Testis (tissue), 3 donors: ENCODE data around the gene FSIP1. TPM values are rescaled to one million over a fixed set of nuclear protein-coding genes. Genes with fewer than 3 reads are reported as not detected.

Source experiments
- DNase-seq: peaks from one replicate; pipeline ENCODE4 v3.0.0-alpha.2; 2019
- H3K27ac ChIP-seq, 2 donors: fragments of 200-600 bp; sonication (generic); one replicate each; pipeline ENCODE4 v1.5.1; 2019
- H3K27me3 ChIP-seq: fragments of 200-600 bp; sonication (generic); one replicate; pipeline ENCODE4 v1.5.1; 2019
- H3K36me3 ChIP-seq: fragments of 200-600 bp; sonication (generic); one replicate; pipeline ENCODE4 v1.5.1; 2017; ENCODE audit warnings: low read depth; ENCODE audit errors: missing control alignments
- H3K4me1 ChIP-seq: fragments of 200-600 bp; sonication (generic); one replicate; pipeline ENCODE4 v1.5.1; 2019
- H3K4me3 ChIP-seq, 2 donors: fragments of 200-600 bp; sonication (generic); one replicate each; pipeline ENCODE4 v1.5.1; 2017 to 2019
- H3K9me3 ChIP-seq: fragments of 200-600 bp; sonication (generic); one replicate; pipeline ENCODE4 v1.5.1; 2017
- CTCF ChIP-seq, 3 experiments: fragments of 450-650 bp in 2 of 3; fragments of 200-600 bp in 1 of 3; sonication (generic) in 1 of 3; IDR thresholded peaks; one replicate each; pipeline ENCODE4 v1.5.1; 2016 to 2019; ENCODE audit warnings: antibody characterized with exemption in 3 of 3, mild to moderate bottlenecking in 2 of 3, moderate library complexity in 1 of 3
- POLR2A ChIP-seq: fragments of 450-650 bp; IDR thresholded peaks from one replicate; pipeline ENCODE4 v1.6.1; 2017; ENCODE audit warnings: antibody characterized with exemption, mild to moderate bottlenecking, moderate library complexity
- WGBS, 2 donors: methylation state at CpG; one replicate each; pipeline ENCODE4 v1.1.5; 2018; 5-methylcytosine and 5-hydroxymethylcytosine counted together
- intact Hi-C: fragments of 100-400 bp; cut with DNase I; formaldehyde crosslinking; loops from one replicate; pipeline ENCODE4 v1.15.1; 2023; ENCODE audit warnings: low total_unique reads
- polyA plus RNA-seq: library from polyadenylated mRNA; stranded (reverse); fragments of 350-450 nt; fragmentation: Illumina TruSeq; extraction: RNeasy Lipid Tissue Mini Kit (QIAGEN cat#74804); gene quantifications from one replicate; pipeline ENCODE4 v1.2.3, GENCODE V29; 2014; ENCODE audit warnings: low read depth, low replicate concordance; ENCODE audit not compliant: insufficient read depth
- total RNA-seq, 2 donors: library from RNA; depleted of rRNA; stranded (reverse); fragments of >200 nt; gene quantifications; one replicate each; pipeline ENCODE4 v1.2.3, GENCODE V29; 2016

FSIP1 gene
- total and polyA plus RNA-seq, 3 donors from 2014 or later: 5.8 to 11.2 (median 8.2) TPM

GRCh38 chr15:39717134-39717533, 65.5 kb downstream of the FSIP1 start:
- Histone ChIP-seq H3K36me3 (no peaks in the 10 kb centered on the region), H3K27ac (no peak overlapping the region), H3K27me3 (no peaks in the 10 kb centered on the region), H3K9me3 (no peaks in the 10 kb centered on the region), H3K4me3 (no peak overlapping the region), H3K4me1 (no peaks in the 10 kb centered on the region)
- intact Hi-C loops: no loop called here
- no peak for DNase-seq
- TF ChIP-seq CTCF (IDR thresholded peaks at IDR 0.05) (no peak), POLR2A (no peak)
- 93% methylated on average over 1 of the region's 1 CpG for WGBS, 2 donors

GRCh38 chr15:39714251-39714650, 68.4 kb downstream of the FSIP1 start:
- H3K27me3 ChIP-seq: no peaks in the 10 kb centered on the region
- no peak overlapping the region for H3K4me3 ChIP-seq
- intact Hi-C loops: no loop called here
- no peaks in the 10 kb centered on the region for H3K9me3 ChIP-seq
- H3K4me1 ChIP-seq: no peaks in the 10 kb centered on the region
- WGBS, 2 donors: 77 to 91% methylated on average over 2 of the region's 2 CpGs
- no peaks in the 10 kb centered on the region for H3K36me3 ChIP-seq
- no peak for DNase-seq
- TF ChIP-seq POLR2A: no peak
- TF ChIP-seq CTCF (IDR thresholded peaks at IDR 0.05): no peak
- no peak overlapping the region for H3K27ac ChIP-seq

DNA sequence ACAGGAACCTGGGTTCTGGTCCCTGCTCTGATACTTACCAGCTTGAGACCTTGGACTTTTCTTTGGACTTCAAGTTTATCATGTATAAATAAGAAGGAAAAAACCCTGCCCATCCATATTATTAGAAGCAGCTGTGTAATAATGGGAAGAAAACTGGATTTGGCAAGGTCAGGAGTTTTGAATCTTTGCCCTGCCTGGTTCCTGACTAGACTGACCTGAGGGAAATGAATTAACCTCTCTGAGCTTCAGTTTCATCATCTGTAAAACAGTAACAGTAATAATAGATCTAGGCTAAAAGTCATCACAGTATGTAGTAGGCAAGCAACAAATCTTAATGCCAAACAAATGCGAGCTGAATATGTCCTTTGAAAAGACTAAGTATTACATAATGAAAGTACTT, 68.8 kb downstream of the FSIP1 start:
- WGBS, 2 donors: 83 to 88% methylated on average over 1 of the region's 1 CpG
- intact Hi-C loops: no loop called here

GRCh38 chr15:39710681-39711080, 72.0 kb downstream of the FSIP1 start:
- TF ChIP-seq POLR2A (no peak), CTCF (IDR thresholded peaks at IDR 0.05) (no peak)
- WGBS, 2 donors: 32 to 44% methylated on average over 2 of the region's 2 CpGs
- H3K9me3 ChIP-seq: no peaks in the 10 kb centered on the region

More for the DNA sequence above, 68.8 kb downstream of the FSIP1 start:
- Histone ChIP-seq H3K27me3 (no peaks in the 10 kb centered on the region), H3K27ac (no peak overlapping the region), H3K4me3 (no peak overlapping the region), H3K9me3 (no peaks in the 10 kb centered on the region), H3K36me3 (no peaks in the 10 kb centered on the region), H3K4me1 (no peaks in the 10 kb centered on the region)
- no peak for DNase-seq
- TF ChIP-seq CTCF (IDR thresholded peaks at IDR 0.05): no peak

DNA sequence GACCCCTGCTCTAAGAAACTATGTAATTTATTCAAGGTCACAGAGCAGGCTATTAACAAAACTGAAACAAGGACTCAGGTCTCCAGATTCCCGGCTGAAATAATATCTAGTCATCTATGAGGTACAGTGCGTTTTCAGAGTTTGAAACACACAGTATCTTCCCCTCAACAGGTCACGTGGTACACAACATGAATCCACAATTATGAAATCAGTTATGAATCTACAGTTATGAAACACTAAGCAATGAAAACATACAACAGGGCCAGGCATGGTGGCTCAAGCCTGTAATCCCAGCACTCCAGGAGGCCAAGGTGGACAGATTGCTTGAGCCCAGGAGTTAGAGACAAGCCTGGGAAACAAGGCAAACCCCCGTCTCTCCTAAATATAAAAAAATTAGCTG, 72.7 kb downstream of the FSIP1 start:
- intact Hi-C loops: no loop called here
- Histone ChIP-seq H3K9me3 (no peaks in the 10 kb centered on the region), H3K4me3 (no peak overlapping the region), H3K36me3 (no peaks in the 10 kb centered on the region), H3K27me3 (no peaks in the 10 kb centered on the region), H3K4me1 (no peaks in the 10 kb centered on the region), H3K27ac (no peak overlapping the region)
- 56 to 74% methylated on average over 4 of the region's 4 CpGs for WGBS, 2 donors
- TF ChIP-seq POLR2A (no peak), CTCF (IDR thresholded peaks at IDR 0.05) (no peak)
- no peak for DNase-seq

More at GRCh38 chr15:39710681-39711080, 72.0 kb downstream of the FSIP1 start:
- Histone ChIP-seq H3K4me1 (no peaks in the 10 kb centered on the region), H3K27ac (no peak overlapping the region), H3K36me3 (no peaks in the 10 kb centered on the region), H3K4me3 (no peak overlapping the region), H3K27me3 (no peaks in the 10 kb centered on the region)
- no peak for DNase-seq
- intact Hi-C loops: no loop called here
